ENCODE data around the gene ACOX1. TPM values are rescaled to one million over a fixed set of nuclear protein-coding genes. Genes with fewer than 3 reads are reported as not detected.
A peak's percentile ranks its signal among the peaks of the same experiment; 100 is the strongest.
"Not testable (repeated sequence)": the region's sequence is repeated elsewhere in the genome, so short reads cannot be mapped to it uniquely, and the experiment has no call there.

The ACOX1 gene
- total RNA-seq, 1 donor from 2014 or later: 9.7 TPM

- H3K27me3 ChIP-seq: no peaks in the 10 kb centered on the region
- H2AFZ ChIP-seq (replicated peaks): no peak overlapping the region
- H3K79me2 ChIP-seq (ENCODE audit: low read depth): peaks cover 26% of the 10 kb centered on the region
- peaks cover 36% of the 10 kb centered on the region for H3F3A ChIP-seq (ENCODE audit: low read depth)
- no peaks in the 10 kb centered on the region for H3K9me3 Mint-ChIP-seq
- H3K9me3 ChIP-seq (ENCODE audit: low read depth): no peaks in the 10 kb centered on the region
- no peak for TF ChIP-seq EZH2 (IDR thresholded peaks at IDR 0.05)
- TF ChIP-seq EZH2phosphoT487 (IDR thresholded peaks at IDR 0.05): no peak
- TF ChIP-seq CTCF (IDR thresholded peaks at IDR 0.05): no peak
- no peak overlapping the region for H3K27ac ChIP-seq
- no peak overlapping the region for H3K9ac ChIP-seq
- no peak overlapping the region for H3K27ac Mint-ChIP-seq
- H3K4me3 Mint-ChIP-seq: peak overlapping the region; percentile 28
- H3K27me3 Mint-ChIP-seq (ENCODE audit: insufficient read depth, low read depth): peaks cover under 1% of the 10 kb centered on the region
- no peak overlapping the region for H3K4me3 ChIP-seq
- peaks cover 18% of the 10 kb centered on the region for H3K36me3 Mint-ChIP-seq
- H3K4me2 ChIP-seq: no peak overlapping the region
- H3K4me1 ChIP-seq: peaks cover 6% of the 10 kb centered on the region
- H4K20me1 ChIP-seq (ENCODE audit: low read depth): no peaks in the 10 kb centered on the region
- no peaks in the 10 kb centered on the region for H3K36me3 ChIP-seq
- no peak for DNase-seq (ENCODE audit: low spot score)
- H3K4me1 Mint-ChIP-seq: peaks cover 31% of the 10 kb centered on the region
Measured at GRCh38 chr17:75976175-75976848, 2.7 kb downstream of the ACOX1 start.

- no peak overlapping the region for H3K4me3 Mint-ChIP-seq
- no peak overlapping the region for H3K4me3 ChIP-seq
- H4K20me1 ChIP-seq (ENCODE audit: low read depth): no peaks in the 10 kb centered on the region
Measured at GRCh38 chr17:75975757-75976174, 3.2 kb downstream of the ACOX1 start.

DNA sequence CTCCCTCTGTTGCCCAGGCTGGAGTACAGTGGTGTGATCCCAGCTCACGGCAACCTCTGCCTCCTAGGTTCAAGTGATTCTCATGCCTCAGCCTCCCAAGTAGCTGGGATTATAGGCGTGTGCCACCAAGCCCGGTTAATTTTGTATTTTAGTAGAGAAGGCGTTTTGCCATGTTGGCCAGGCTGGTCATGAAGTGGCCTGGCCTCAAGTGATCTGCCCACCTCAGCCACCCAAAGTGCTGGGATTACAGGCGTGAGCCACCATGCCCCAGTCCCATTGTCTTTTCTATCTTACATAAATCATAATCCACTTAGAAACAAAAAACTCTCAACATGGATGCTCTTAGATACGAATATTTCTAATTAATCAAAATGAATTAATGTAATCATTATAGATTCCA is 3.8 kb downstream of the ACOX1 start:
- not testable (repeated sequence) for H3K9ac ChIP-seq; H3K27me3 Mint-ChIP-seq (ENCODE audit: insufficient read depth, low read depth); H3K4me3 Mint-ChIP-seq; H3K27me3 ChIP-seq; H3K27ac ChIP-seq; H3K27ac Mint-ChIP-seq; H3K9me3 Mint-ChIP-seq; H4K20me1 ChIP-seq (ENCODE audit: low read depth); H3K4me3 ChIP-seq; H3K4me1 ChIP-seq; H2AFZ ChIP-seq (replicated peaks); H3K36me3 ChIP-seq; H3K9me3 ChIP-seq (ENCODE audit: low read depth); H3K4me2 ChIP-seq; DNase-seq (ENCODE audit: low spot score)
- Mint-ChIP-seq H3K36me3 (peaks cover 21% of the 10 kb centered on the region), H3K4me1 (peaks cover 26% of the 10 kb centered on the region)
- Histone ChIP-seq H3F3A (ENCODE audit: low read depth) (peaks cover 24% of the 10 kb centered on the region), H3K79me2 (ENCODE audit: low read depth) (peaks cover 15% of the 10 kb centered on the region)

More at GRCh38 chr17:75975757-75976174, 3.2 kb downstream of the ACOX1 start:
- Mint-ChIP-seq H3K27me3 (ENCODE audit: insufficient read depth, low read depth) (peaks cover 2% of the 10 kb centered on the region), H3K9me3 (no peaks in the 10 kb centered on the region), H3K27ac (no peak overlapping the region), H3K36me3 (peaks cover 19% of the 10 kb centered on the region), H3K4me1 (peaks cover 30% of the 10 kb centered on the region)
- H3K79me2 ChIP-seq (ENCODE audit: low read depth): peaks cover 21% of the 10 kb centered on the region
- H3K36me3 ChIP-seq: no peaks in the 10 kb centered on the region
- H3K9ac ChIP-seq: no peak overlapping the region
- DNase-seq (ENCODE audit: low spot score): no peak
- peaks cover 30% of the 10 kb centered on the region for H3F3A ChIP-seq (ENCODE audit: low read depth)
- H3K4me1 ChIP-seq: peaks cover 6% of the 10 kb centered on the region
- no peak overlapping the region for H3K4me2 ChIP-seq
- no peak overlapping the region for H2AFZ ChIP-seq (replicated peaks)
- TF ChIP-seq EZH2 (IDR thresholded peaks at IDR 0.05): no peak
- no peaks in the 10 kb centered on the region for H3K27me3 ChIP-seq
- no peaks in the 10 kb centered on the region for H3K9me3 ChIP-seq (ENCODE audit: low read depth)
- H3K27ac ChIP-seq: no peak overlapping the region

DNA sequence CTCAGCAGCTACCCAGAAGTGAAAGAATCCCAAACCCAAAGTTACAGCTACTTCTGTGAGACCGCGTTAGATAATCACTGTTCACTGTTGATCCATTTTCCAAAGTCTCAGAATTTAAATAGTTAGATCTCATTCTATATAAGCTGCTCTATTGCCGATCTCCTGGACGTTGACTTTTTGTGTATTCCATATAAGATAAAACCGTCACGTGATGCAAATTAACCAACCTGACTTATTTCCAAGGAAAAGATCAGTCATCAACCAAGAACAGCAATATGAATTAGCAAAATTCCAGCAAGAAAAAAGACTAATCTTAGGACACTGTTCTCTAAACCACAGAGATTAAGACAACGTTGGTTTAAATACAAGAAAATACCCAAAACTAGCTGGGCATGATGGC is 8.3 kb downstream of the ACOX1 start:
- no peaks in the 10 kb centered on the region for H3K9me3 Mint-ChIP-seq
- H3K27ac Mint-ChIP-seq: no peak overlapping the region
- no peaks in the 10 kb centered on the region for H3K4me1 ChIP-seq
- H3K27ac ChIP-seq: no peak overlapping the region
- H3K79me2 ChIP-seq (ENCODE audit: low read depth): no peaks in the 10 kb centered on the region
- H3K9ac ChIP-seq: no peak overlapping the region
- TF ChIP-seq CTCF (IDR thresholded peaks at IDR 0.05) (no peak), EZH2phosphoT487 (IDR thresholded peaks at IDR 0.05) (no peak), EZH2 (IDR thresholded peaks at IDR 0.05) (no peak)
- H3K27me3 ChIP-seq: no peaks in the 10 kb centered on the region
- no peak for DNase-seq (ENCODE audit: low spot score)
- no peak overlapping the region for H3K4me2 ChIP-seq
- peaks cover 2% of the 10 kb centered on the region for H3K27me3 Mint-ChIP-seq (ENCODE audit: insufficient read depth, low read depth)
- H3K4me1 Mint-ChIP-seq: peaks cover 2% of the 10 kb centered on the region
- no peaks in the 10 kb centered on the region for H3K9me3 ChIP-seq (ENCODE audit: low read depth)
- no peaks in the 10 kb centered on the region for H4K20me1 ChIP-seq (ENCODE audit: low read depth)
- H3K4me3 Mint-ChIP-seq: no peak overlapping the region
- no peaks in the 10 kb centered on the region for H3K36me3 ChIP-seq
- H3F3A ChIP-seq (ENCODE audit: low read depth): no peaks in the 10 kb centered on the region
- H3K4me3 ChIP-seq: no peak overlapping the region
- H2AFZ ChIP-seq (replicated peaks): no peak overlapping the region
- peaks cover 13% of the 10 kb centered on the region for H3K36me3 Mint-ChIP-seq
